CD8-positive, alpha-beta memory T cell (primary cell): ENCODE results near the gene SFXN5. TPM values are rescaled to one million over a fixed set of nuclear protein-coding genes. Genes with fewer than 3 reads are reported as not detected.

ENCODE experiments used
- CTCF ChIA-PET: fragments of 350-600 bp; sonication (Branson Sonifier 250); formaldehyde crosslinking; loops from one replicate; lab custom pipeline; 2021; ENCODE audit warnings: antibody characterized with exemption; lab: Charles Lee
- POLR2A ChIA-PET: fragments of 350-600 bp; sonication (Branson Sonifier 250); formaldehyde crosslinking; loops from one replicate; lab custom pipeline; 2021; ENCODE audit warnings: antibody characterized with exemption; lab: Charles Lee
- DNase-seq, 5 donors: peaks; one replicate each; pipeline versions ENCODE4 v3.0.0 to v3.0.0-alpha.2; 2020 to 2022; ENCODE audit warnings: mixed read lengths in 1 of 5
- H3K27ac ChIP-seq: one replicate; pipeline ENCODE4 v1.7.0; 2013; ENCODE audit warnings: low read depth, mild to moderate bottlenecking, low read length, moderate library complexity
- H3K27me3 ChIP-seq: 2 replicates; pipeline ENCODE4 v1.7.0; 2013; ENCODE audit warnings: low read length, mild to moderate bottlenecking; ENCODE audit not compliant: insufficient read depth, poor library complexity, severe bottlenecking
- H3K36me3 ChIP-seq: 2 replicates; pipeline ENCODE4 v1.7.0; 2013; ENCODE audit warnings: mild to moderate bottlenecking, low read length, moderate library complexity; ENCODE audit not compliant: insufficient read depth
- H3K4me1 ChIP-seq: 2 replicates; pipeline ENCODE4 v1.7.0; 2013; ENCODE audit warnings: mild to moderate bottlenecking, low read length, moderate library complexity; ENCODE audit not compliant: insufficient read depth
- H3K4me3 ChIP-seq: 2 replicates; pipeline ENCODE4 v1.7.0; 2013; ENCODE audit warnings: mild to moderate bottlenecking, low read length
- H3K9me3 ChIP-seq: 2 replicates; pipeline ENCODE4 v1.7.0; 2013; ENCODE audit warnings: mild to moderate bottlenecking, low read length
- H3K27ac Mint-ChIP-seq, 8 donors: one replicate each; pipeline ENCODE4 v1.8.0; 2020 to 2021; ENCODE audit warnings: mixed read lengths in 8 of 8, mild to moderate bottlenecking in 6 of 8, inconsistent platforms in 3 of 8, moderate library complexity in 3 of 8
- H3K27me3 Mint-ChIP-seq, 2 donors: one replicate each; pipeline ENCODE4 v1.8.0; 2020 to 2021; ENCODE audit warnings: mixed read lengths in 2 of 2, mild to moderate bottlenecking in 1 of 2, moderate library complexity in 1 of 2
- H3K36me3 Mint-ChIP-seq, 3 donors: one replicate each; pipeline ENCODE4 v1.8.0; 2020 to 2021; ENCODE audit warnings: mixed read lengths in 3 of 3, inconsistent platforms in 1 of 3, mild to moderate bottlenecking in 1 of 3
- H3K4me1 Mint-ChIP-seq, 3 donors: one replicate each; pipeline ENCODE4 v1.8.0; 2020 to 2021; ENCODE audit warnings: mixed read lengths in 3 of 3, inconsistent platforms in 1 of 3, mild to moderate bottlenecking in 1 of 3
- H3K4me3 Mint-ChIP-seq, 7 donors: one replicate each; pipeline ENCODE4 v1.8.0; 2020 to 2021; ENCODE audit warnings: mixed read lengths in 7 of 7, mild to moderate bottlenecking in 6 of 7, moderate library complexity in 4 of 7, inconsistent platforms in 2 of 7
- H3K9me3 Mint-ChIP-seq, 5 donors: one replicate each; pipeline ENCODE4 v1.8.0; 2020 to 2022; ENCODE audit warnings: mixed read lengths in 5 of 5, mild to moderate bottlenecking in 3 of 5, moderate library complexity in 2 of 5, inconsistent platforms in 1 of 5
- polyA plus RNA-seq: library from polyadenylated mRNA; unstranded; fragments of 300-500 nt; fragmentation: Illumina TruSeq; gene quantifications from one replicate; pipeline ENCODE4 v1.2.3, GENCODE V29; 2021
- total RNA-seq, 2 experiments: library from RNA; stranded (reverse); gene quantifications; one replicate each; pipeline ENCODE4 v1.2.3, GENCODE V29; 2021

The SFXN5 gene
- total and polyA plus RNA-seq, 3 experiments from 2014 or later = 1.8 to 19.1 (median 16.8) TPM

- H3K9me3 ChIP-seq = no peaks in the 10 kb centered on the region
- H3K27ac ChIP-seq = no peak overlapping the region
- Mint-ChIP-seq H3K27me3 (no peaks in the 10 kb centered on the region), H3K27ac (no peak overlapping the region), H3K9me3 (no peaks in the 10 kb centered on the region), H3K4me3 (no peak overlapping the region), H3K36me3 (peaks cover 0 to 2% (median 2%) of the 10 kb centered on the region in 3 donors), H3K4me1 (no peaks in the 10 kb centered on the region)
- DNase-seq = no peak
- no peaks in the 10 kb centered on the region for H3K36me3 ChIP-seq
- ChIA-PET CTCF (no interaction called here), POLR2A (no interaction called here)
- H3K27me3 ChIP-seq = no peaks in the 10 kb centered on the region
- no peaks in the 10 kb centered on the region for H3K4me1 ChIP-seq
- no peak overlapping the region for H3K4me3 ChIP-seq
Observed at GRCh38 chr2:72982219-72982618, 89.3 kb downstream of the SFXN5 start.

- Histone ChIP-seq H3K27me3 (no peaks in the 10 kb centered on the region), H3K9me3 (no peaks in the 10 kb centered on the region), H3K36me3 (no peaks in the 10 kb centered on the region), H3K27ac (no peak overlapping the region), H3K4me3 (no peak overlapping the region), H3K4me1 (no peaks in the 10 kb centered on the region)
- POLR2A ChIA-PET = no interaction called here
- Mint-ChIP-seq H3K36me3 (peaks cover 0 to 2% (median 2%) of the 10 kb centered on the region in 3 donors), H3K4me1 (no peaks in the 10 kb centered on the region), H3K27ac (peak overlapping the region in 1 of 8 donors; percentile 50), H3K9me3 (no peaks in the 10 kb centered on the region), H3K4me3 (no peak overlapping the region), H3K27me3 (no peaks in the 10 kb centered on the region)
- CTCF ChIA-PET = no interaction called here
- DNase-seq = no peak
Observed at GRCh38 chr2:72981536-72981935, 90.0 kb downstream of the SFXN5 start.

- Mint-ChIP-seq H3K27ac (no peak overlapping the region), H3K4me3 (no peak overlapping the region), H3K9me3 (no peaks in the 10 kb centered on the region), H3K27me3 (no peaks in the 10 kb centered on the region), H3K4me1 (no peaks in the 10 kb centered on the region), H3K36me3 (peaks cover 0 to 2% (median 2%) of the 10 kb centered on the region in 3 donors)
- CTCF ChIA-PET = interaction anchor here (1.5 kb wide), 1 partner anchor 197 kb away, joined by 7 read pairs; no protein-coding TSS in a partner anchor
- no peaks in the 10 kb centered on the region for H3K9me3 ChIP-seq
- no peaks in the 10 kb centered on the region for H3K4me1 ChIP-seq
- no peak overlapping the region for H3K27ac ChIP-seq
- POLR2A ChIA-PET = no interaction called here
- DNase-seq = no peak
- no peak overlapping the region for H3K4me3 ChIP-seq
- no peaks in the 10 kb centered on the region for H3K36me3 ChIP-seq
- no peaks in the 10 kb centered on the region for H3K27me3 ChIP-seq
Observed at GRCh38 chr2:72980535-72981217, 90.8 kb downstream of the SFXN5 start.

- Histone ChIP-seq H3K27ac (no peak overlapping the region), H3K27me3 (no peaks in the 10 kb centered on the region), H3K4me1 (no peaks in the 10 kb centered on the region), H3K9me3 (no peaks in the 10 kb centered on the region), H3K4me3 (no peak overlapping the region), H3K36me3 (no peaks in the 10 kb centered on the region)
- Mint-ChIP-seq H3K4me3 (no peak overlapping the region), H3K27me3 (no peaks in the 10 kb centered on the region), H3K9me3 (no peaks in the 10 kb centered on the region), H3K4me1 (no peaks in the 10 kb centered on the region), H3K27ac (peak overlapping the region in 2 of 8 donors; percentile 15 to 35), H3K36me3 (peaks cover 0 to 2% (median 2%) of the 10 kb centered on the region in 3 donors)
- ChIA-PET CTCF (interaction anchor here (1.5 kb wide), 1 partner anchor 197 kb away, joined by 7 read pairs; no protein-coding TSS in a partner anchor), POLR2A (no interaction called here)
- no peak for DNase-seq
Observed at GRCh38 chr2:72979896-72980295, 91.6 kb downstream of the SFXN5 start.

GRCh38 chr2:72975017-72975416, 96.5 kb downstream of the SFXN5 start:
- ChIA-PET CTCF (interaction anchor here (1.6 to 2.8 kb wide), 3 partner anchors 27 to 82 kb away, joined by 3 to 19 read pairs (median 4); no protein-coding TSS in a partner anchor), POLR2A (no interaction called here)
- Mint-ChIP-seq H3K4me1 (no peaks in the 10 kb centered on the region), H3K27me3 (peaks cover 0 to 2% of the 10 kb centered on the region in 2 donors), H3K36me3 (peaks cover 0 to 3% (median 0%) of the 10 kb centered on the region in 3 donors), H3K27ac (no peak overlapping the region), H3K9me3 (no peaks in the 10 kb centered on the region), H3K4me3 (no peak overlapping the region)
- no peaks in the 10 kb centered on the region for H3K4me1 ChIP-seq
- H3K27ac ChIP-seq = no peak overlapping the region
- no peaks in the 10 kb centered on the region for H3K36me3 ChIP-seq
- H3K4me3 ChIP-seq = no peak overlapping the region
- H3K9me3 ChIP-seq = no peaks in the 10 kb centered on the region
- DNase-seq = no peak
- no peaks in the 10 kb centered on the region for H3K27me3 ChIP-seq

GRCh38 chr2:72974436-72974754, 97.1 kb downstream of the SFXN5 start:
- no peaks in the 10 kb centered on the region for H3K9me3 Mint-ChIP-seq
- H3K27ac Mint-ChIP-seq = no peak overlapping the region
- POLR2A ChIA-PET = no interaction called here
- CTCF ChIA-PET = interaction anchor here (0.8 to 2.8 kb wide), 9 partner anchors 17 to 203 kb away, joined by 3 to 19 read pairs (median 4); no protein-coding TSS in a partner anchor
- H3K4me1 Mint-ChIP-seq = no peaks in the 10 kb centered on the region
- Histone ChIP-seq H3K36me3 (no peaks in the 10 kb centered on the region), H3K27ac (no peak overlapping the region), H3K27me3 (no peaks in the 10 kb centered on the region), H3K4me3 (no peak overlapping the region), H3K9me3 (no peaks in the 10 kb centered on the region), H3K4me1 (no peaks in the 10 kb centered on the region)
- H3K36me3 Mint-ChIP-seq = peaks cover 0 to 3% (median 0%) of the 10 kb centered on the region in 3 donors
- no peak overlapping the region for H3K4me3 Mint-ChIP-seq
- peaks cover 0 to 2% of the 10 kb centered on the region in 2 donors for H3K27me3 Mint-ChIP-seq
- DNase-seq = no peak

GRCh38 chr2:72973566-72974435, 97.7 kb downstream of the SFXN5 start:
- ChIA-PET POLR2A (no interaction called here), CTCF (interaction anchor here (0.8 to 2.8 kb wide), 10 partner anchors 11 to 203 kb away, joined by 3 to 19 read pairs (median 4); no protein-coding TSS in a partner anchor)
- Mint-ChIP-seq H3K9me3 (no peaks in the 10 kb centered on the region), H3K27me3 (peaks cover 0 to 2% of the 10 kb centered on the region in 2 donors), H3K27ac (no peak overlapping the region), H3K4me3 (no peak overlapping the region), H3K36me3 (peaks cover 0 to 3% (median 0%) of the 10 kb centered on the region in 3 donors), H3K4me1 (no peaks in the 10 kb centered on the region)
- DNase-seq = peak in 2 of 5 donors; percentile 8 to 20
- Histone ChIP-seq H3K36me3 (no peaks in the 10 kb centered on the region), H3K9me3 (no peaks in the 10 kb centered on the region), H3K4me1 (no peaks in the 10 kb centered on the region), H3K27ac (no peak overlapping the region), H3K4me3 (no peak overlapping the region), H3K27me3 (no peaks in the 10 kb centered on the region)

GRCh38 chr2:72973137-72973535, 98.4 kb downstream of the SFXN5 start:
- no peak for DNase-seq
- Histone ChIP-seq H3K27ac (no peak overlapping the region), H3K4me1 (no peaks in the 10 kb centered on the region), H3K27me3 (no peaks in the 10 kb centered on the region), H3K9me3 (no peaks in the 10 kb centered on the region), H3K4me3 (no peak overlapping the region), H3K36me3 (no peaks in the 10 kb centered on the region)
- Mint-ChIP-seq H3K27me3 (peaks cover 0 to 2% of the 10 kb centered on the region in 2 donors), H3K27ac (no peak overlapping the region), H3K4me3 (no peak overlapping the region), H3K9me3 (no peaks in the 10 kb centered on the region), H3K4me1 (no peaks in the 10 kb centered on the region), H3K36me3 (peaks cover 0 to 3% (median 0%) of the 10 kb centered on the region in 3 donors)
- CTCF ChIA-PET = interaction anchor here (1.0 to 2.8 kb wide), 5 partner anchors 12 to 204 kb away, joined by 3 to 19 read pairs (median 4); no protein-coding TSS in a partner anchor
- POLR2A ChIA-PET = no interaction called here
